Hindlimb muscle (tissue), 1 donor: ENCODE measurements around the gene PEAK3. TPM values are rescaled to one million over a fixed set of nuclear protein-coding genes. Genes with fewer than 3 reads are reported as not detected.

Experiments used
- polyA plus RNA-seq: library from polyadenylated mRNA; unstranded; fragments of 120-200 nt; gene quantifications from one replicate; pipeline ENCODE4 v1.2.1, GENCODE V29; 2013; ENCODE audit not compliant: insufficient read length

PEAK3 gene
- polyA plus RNA-seq, 1 donor, result not detected

Other genes starting within 250 kb of the PEAK3 start
- 116 TPM for gene MKNK2, start 230.9 kb downstream of the PEAK3 start, polyA plus RNA-seq
- 18.3 TPM for gene MOB3A, start 185.8 kb downstream of the PEAK3 start, polyA plus RNA-seq
- gene IZUMO4, start 185.3 kb downstream of the PEAK3 start, polyA plus RNA-seq, result 2.9 TPM
- gene AP3D1, start 130.6 kb downstream of the PEAK3 start, polyA plus RNA-seq, result 66.5 TPM
- gene DOT1L, start 118.2 kb downstream of the PEAK3 start, polyA plus RNA-seq, result 24.7 TPM
- gene PLEKHJ1, start 45.8 kb downstream of the PEAK3 start, polyA plus RNA-seq, result 77.7 TPM
- gene SF3A2, start 45.4 kb downstream of the PEAK3 start, polyA plus RNA-seq, result 78.2 TPM
- 8.1 TPM for gene AMH, start 32.9 kb downstream of the PEAK3 start, polyA plus RNA-seq
- 111 TPM for gene JSRP1, start 25.8 kb downstream of the PEAK3 start, polyA plus RNA-seq
- gene LINGO3, start 26.0 kb upstream of the PEAK3 start, polyA plus RNA-seq, result 0.14 TPM
- 71.7 TPM for gene LSM7, start 46.4 kb upstream of the PEAK3 start, polyA plus RNA-seq
- gene SPPL2B, start 46.5 kb upstream of the PEAK3 start, polyA plus RNA-seq, result 52.5 TPM
- gene TMPRSS9, start 78.1 kb upstream of the PEAK3 start, polyA plus RNA-seq, result 0.67 TPM
- 98.0 TPM for gene TIMM13, start 145.4 kb upstream of the PEAK3 start, polyA plus RNA-seq
- 69.3 TPM for gene LMNB2, start 174.8 kb upstream of the PEAK3 start, polyA plus RNA-seq
- 8.3 TPM for gene GADD45B, start 194.0 kb upstream of the PEAK3 start, polyA plus RNA-seq